DND-41 (cell line): Measurements from ENCODE around the gene TMSB15B.

Source experiments
- EZH2 ChIP-seq: IDR thresholded peaks from 3 replicates; pipeline ENCODE4 v1.6.1; 2012; ENCODE audit warnings: borderline replicate concordance, low read depth, mild to moderate bottlenecking, moderate library complexity, low read length, inconsistent platforms; ENCODE audit not compliant: severe bottlenecking
- TF ChIP-seq, protein P1 (sequence below): IDR thresholded peaks from 2 replicates; pipeline ENCODE4 v1.5.1; 2012; ENCODE audit warnings: borderline replicate concordance, low read length, moderate library complexity, mild to moderate bottlenecking; ENCODE audit not compliant: poor library complexity, severe bottlenecking; ENCODE audit errors: extremely low read depth

DNA sequence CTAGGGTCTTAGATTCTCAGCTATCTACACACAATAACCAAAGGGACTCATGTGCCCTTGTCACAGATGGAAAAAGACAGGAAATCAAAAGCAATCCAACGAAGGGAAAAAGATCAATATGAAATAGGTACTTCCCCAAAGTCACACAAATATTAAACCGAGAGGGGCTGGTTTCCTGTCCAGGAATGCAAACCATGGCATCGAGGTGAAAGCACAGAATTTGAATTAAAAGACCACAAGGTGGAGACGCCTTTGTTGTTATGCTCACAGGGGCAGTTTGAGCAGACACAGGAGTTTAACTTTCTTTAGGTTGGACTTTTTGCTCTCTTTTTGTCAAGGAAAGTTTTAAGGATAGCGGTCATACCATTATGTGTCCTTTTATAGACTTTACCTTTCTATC is 36.8 kb downstream of the TMSB15B start:
- TF ChIP-seq, protein P1, sequence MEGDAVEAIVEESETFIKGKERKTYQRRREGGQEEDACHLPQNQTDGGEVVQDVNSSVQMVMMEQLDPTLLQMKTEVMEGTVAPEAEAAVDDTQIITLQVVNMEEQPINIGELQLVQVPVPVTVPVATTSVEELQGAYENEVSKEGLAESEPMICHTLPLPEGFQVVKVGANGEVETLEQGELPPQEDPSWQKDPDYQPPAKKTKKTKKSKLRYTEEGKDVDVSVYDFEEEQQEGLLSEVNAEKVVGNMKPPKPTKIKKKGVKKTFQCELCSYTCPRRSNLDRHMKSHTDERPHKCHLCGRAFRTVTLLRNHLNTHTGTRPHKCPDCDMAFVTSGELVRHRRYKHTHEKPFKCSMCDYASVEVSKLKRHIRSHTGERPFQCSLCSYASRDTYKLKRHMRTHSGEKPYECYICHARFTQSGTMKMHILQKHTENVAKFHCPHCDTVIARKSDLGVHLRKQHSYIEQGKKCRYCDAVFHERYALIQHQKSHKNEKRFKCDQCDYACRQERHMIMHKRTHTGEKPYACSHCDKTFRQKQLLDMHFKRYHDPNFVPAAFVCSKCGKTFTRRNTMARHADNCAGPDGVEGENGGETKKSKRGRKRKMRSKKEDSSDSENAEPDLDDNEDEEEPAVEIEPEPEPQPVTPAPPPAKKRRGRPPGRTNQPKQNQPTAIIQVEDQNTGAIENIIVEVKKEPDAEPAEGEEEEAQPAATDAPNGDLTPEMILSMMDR = no peak
- no peak for TF ChIP-seq EZH2
